Left ventricle myocardium inferior (tissue), 1 donor: ENCODE data around the gene AREL1. TPM values are rescaled to one million over a fixed set of nuclear protein-coding genes. Genes with fewer than 3 reads are reported as not detected.
A peak's percentile ranks its signal among the peaks of the same experiment; 100 is the strongest.

Experiments
- DNase-seq: peaks from one replicate; pipeline ENCODE4 v3.0.0-alpha.2; 2020
- H3K27ac ChIP-seq: fragments of 200-600 bp; replicated peaks from 2 replicates; pipeline ENCODE4 v1.8.0; 2021
- H3K27me3 ChIP-seq: fragments of 200-600 bp; 2 replicates; pipeline ENCODE4 v1.8.0; 2021; ENCODE audit warnings: low read depth
- H3K36me3 ChIP-seq: fragments of 200-600 bp; 2 replicates; pipeline ENCODE4 v1.8.0; 2021
- H3K4me1 ChIP-seq: fragments of 200-600 bp; 2 replicates; pipeline ENCODE4 v1.8.0; 2021
- H3K4me3 ChIP-seq: fragments of 200-600 bp; 2 replicates; pipeline ENCODE4 v1.8.0; 2021; ENCODE audit warnings: mild to moderate bottlenecking, moderate library complexity
- H3K9me3 ChIP-seq: fragments of 200-600 bp; replicated peaks from 2 replicates; pipeline ENCODE4 v1.8.0; 2021
- CTCF ChIP-seq: fragments of 200-600 bp; IDR thresholded peaks from 2 replicates; pipeline ENCODE4 v1.8.0; 2021; ENCODE audit warnings: antibody characterized with exemption, mild to moderate bottlenecking, borderline replicate concordance
- intact Hi-C: fragments of 100-400 bp; cut with micrococcal nuclease; formaldehyde crosslinking; loops from one replicate; pipeline ENCODE4 v1.11.0; 2022
- total RNA-seq: library from RNA; stranded (reverse); fragmentation: NEBNext Ultra II Directional; extraction: Animal tissue kit (Norgen Biotek cat#: 25700); gene quantifications from one replicate; pipeline ENCODE4 v1.2.1, GENCODE V29; 2021
- donor health status: DM: no; HTN: yes; CAD: no; lungs with severe emphysema.

The AREL1 gene
- total RNA-seq, 1 donor from 2014 or later: 23.7 TPM

DNA sequence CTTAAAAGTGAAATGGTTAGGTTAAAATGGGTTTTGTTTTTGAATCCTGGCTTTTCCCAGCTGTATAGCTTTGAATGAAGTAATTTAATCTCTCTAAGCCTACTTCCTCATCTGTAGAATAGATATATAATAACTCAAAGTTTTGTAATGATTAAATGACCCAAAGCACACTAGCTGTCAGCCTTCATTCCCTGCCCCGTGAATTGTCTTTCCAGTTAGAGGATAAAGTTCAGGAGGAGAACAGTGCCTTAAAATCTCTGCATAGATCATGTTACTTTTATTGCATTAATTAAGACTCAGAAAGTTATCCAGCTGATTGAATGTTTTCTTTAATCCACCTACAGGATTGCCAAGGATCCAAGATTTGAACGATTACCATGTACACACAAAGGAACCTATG lies 19.5 kb upstream of the AREL1 start:
- no peak for TF ChIP-seq CTCF
- Histone ChIP-seq H3K4me1 (no peaks in the 10 kb centered on the region), H3K36me3 (peaks cover 58% of the 10 kb centered on the region), H3K9me3 (peaks cover 5% of the 10 kb centered on the region), H3K4me3 (no peak overlapping the region), H3K27me3 (no peaks in the 10 kb centered on the region), H3K27ac (no peak overlapping the region)
- no peak for DNase-seq
- intact Hi-C loops: no loop called here

DNA sequence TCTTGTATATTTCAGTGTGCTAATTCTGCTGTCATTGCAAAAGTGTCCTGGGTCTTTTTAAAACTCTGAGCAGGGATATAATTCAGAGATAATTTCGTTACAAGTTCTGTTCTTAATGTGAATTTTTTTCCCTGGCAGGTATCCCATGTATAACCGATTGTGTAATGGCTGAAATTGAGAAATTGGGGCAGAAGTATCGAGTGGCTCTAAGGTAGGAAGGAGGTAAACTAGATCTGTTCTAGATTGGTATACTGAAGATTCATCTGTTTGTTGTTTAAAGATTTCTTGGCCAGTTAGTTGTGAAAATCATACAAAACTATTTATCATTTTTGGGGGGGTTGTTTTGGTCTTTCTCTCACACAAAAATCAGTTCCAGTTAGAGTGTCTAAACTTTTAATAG lies 10.3 kb upstream of the AREL1 start:
- no peak for TF ChIP-seq CTCF
- Histone ChIP-seq H3K27ac (no peak overlapping the region), H3K27me3 (no peaks in the 10 kb centered on the region), H3K36me3 (peaks cover 73% of the 10 kb centered on the region), H3K4me3 (no peak overlapping the region), H3K9me3 (peaks cover 5% of the 10 kb centered on the region), H3K4me1 (no peaks in the 10 kb centered on the region)
- DNase-seq: no peak
- intact Hi-C loops: no loop called here

DNA sequence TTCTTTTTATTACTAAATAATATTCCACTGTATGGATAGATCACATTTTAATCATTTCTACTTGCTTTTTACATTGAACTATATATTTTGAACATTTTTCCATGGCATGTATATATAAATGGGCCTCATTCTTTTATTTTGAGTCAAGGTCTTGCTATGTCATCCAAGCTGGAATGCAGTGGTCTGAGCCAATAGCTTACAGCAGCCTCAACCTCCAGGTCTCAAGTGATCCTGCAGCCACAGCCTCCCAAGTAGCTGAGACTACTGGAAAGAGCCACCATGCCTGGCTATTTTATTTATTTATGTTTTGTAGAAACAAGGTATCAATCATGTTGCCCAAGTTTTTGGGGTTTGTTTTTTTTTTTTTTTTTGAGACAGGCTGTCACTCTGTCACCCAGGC lies 7.6 kb upstream of the AREL1 start:
- H3K4me1 ChIP-seq: no peaks in the 10 kb centered on the region
- no peak overlapping the region for H3K27ac ChIP-seq
- no peaks in the 10 kb centered on the region for H3K9me3 ChIP-seq
- no peaks in the 10 kb centered on the region for H3K27me3 ChIP-seq
- no peak for TF ChIP-seq CTCF
- H3K36me3 ChIP-seq: peaks cover 89% of the 10 kb centered on the region
- no peak for DNase-seq
- H3K4me3 ChIP-seq: no peak overlapping the region
- intact Hi-C loops: no loop called here

DNA sequence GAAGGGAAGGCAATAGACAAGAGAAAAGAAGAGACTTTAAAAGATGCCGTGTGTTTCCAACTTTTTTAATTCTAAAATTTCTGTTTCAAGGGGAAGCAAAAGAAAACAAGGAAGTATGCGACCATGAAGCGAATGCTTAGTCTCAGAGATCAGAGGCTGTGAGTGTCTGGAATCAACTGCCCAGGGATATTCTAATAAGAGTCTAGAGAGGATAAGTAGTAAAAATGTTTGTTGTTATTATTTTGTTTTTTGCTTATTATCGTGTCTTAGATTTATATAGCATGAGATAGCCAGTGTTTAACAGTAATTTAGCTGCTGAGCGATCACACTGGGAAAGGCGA lies 485 bp upstream of the AREL1 start:
- TF ChIP-seq CTCF: no peak
- H3K4me1 ChIP-seq: peaks cover 57% of the 10 kb centered on the region
- no peaks in the 10 kb centered on the region for H3K9me3 ChIP-seq
- H3K27me3 ChIP-seq: no peaks in the 10 kb centered on the region
- peaks cover 35% of the 10 kb centered on the region for H3K36me3 ChIP-seq
- peak overlapping the region; percentile 79 for H3K4me3 ChIP-seq
- peak overlapping the region; percentile 82 for H3K27ac ChIP-seq
- intact Hi-C loops: no loop called here
- DNase-seq: no peak

GRCh38 chr14:74711651-74712050 lies 1.2 kb downstream of the AREL1 start:
- intact Hi-C loops: no loop called here
- no peaks in the 10 kb centered on the region for H3K27me3 ChIP-seq
- H3K4me3 ChIP-seq: peak overlapping the region; percentile 79
- no peak for DNase-seq
- TF ChIP-seq CTCF: no peak
- H3K4me1 ChIP-seq: peaks cover 57% of the 10 kb centered on the region
- H3K9me3 ChIP-seq: no peaks in the 10 kb centered on the region
- peaks cover 19% of the 10 kb centered on the region for H3K36me3 ChIP-seq
- no peak overlapping the region for H3K27ac ChIP-seq

DNA sequence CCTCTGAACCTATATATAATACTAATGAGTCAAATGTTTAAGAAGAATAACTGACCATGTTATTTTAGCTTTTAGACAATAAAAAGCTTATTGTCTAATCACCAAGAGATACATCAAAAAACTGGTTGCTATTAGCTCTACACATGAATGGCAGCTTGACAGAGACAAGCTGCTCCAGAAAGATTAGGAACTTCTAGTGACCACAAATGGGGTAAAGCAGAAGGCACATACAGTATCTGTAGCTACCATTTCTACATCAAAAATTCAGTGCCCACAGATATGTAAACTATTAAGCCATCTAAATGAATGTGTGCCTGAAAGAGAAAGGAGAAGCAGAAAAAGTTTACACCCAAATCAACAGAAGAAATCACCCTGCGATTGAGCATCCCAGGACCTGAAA lies 2.4 kb downstream of the AREL1 start:
- TF ChIP-seq CTCF: no peak
- peaks cover 64% of the 10 kb centered on the region for H3K4me1 ChIP-seq
- intact Hi-C loops: no loop called here

More for the DNA sequence above, 2.4 kb downstream of the AREL1 start:
- no peaks in the 10 kb centered on the region for H3K27me3 ChIP-seq
- no peak for DNase-seq
- H3K4me3 ChIP-seq: peak overlapping the region; percentile 79
- H3K36me3 ChIP-seq: peaks cover 7% of the 10 kb centered on the region
- no peak overlapping the region for H3K27ac ChIP-seq
- no peaks in the 10 kb centered on the region for H3K9me3 ChIP-seq
